GM10266 (cell line): ENCODE measurements around the gene MACROD2.

ENCODE experiments used
- DNase-seq: peaks from one replicate; pipeline ENCODE4 v3.0.0; 2012; ENCODE audit errors: extremely low spot score
- CTCF ChIP-seq: IDR thresholded peaks from 2 replicates; pipeline ENCODE4 v1.5.1; 2012; ENCODE audit warnings: mild to moderate bottlenecking, low read depth; ENCODE audit not compliant: control insufficient read depth, insufficient read depth; ENCODE audit errors: missing control alignments

MACROD2 gene

GRCh38 chr20:15909995-15910394 lies 1914.7 kb downstream of the MACROD2 start:
- TF ChIP-seq CTCF = no peak
- no peak for DNase-seq

- no peak for TF ChIP-seq CTCF
- DNase-seq = no peak
Measured at GRCh38 chr20:15911581-15911980, 1916.3 kb downstream of the MACROD2 start.

GRCh38 chr20:15913391-15914025 lies 1918.2 kb downstream of the MACROD2 start:
- no peak for TF ChIP-seq CTCF
- DNase-seq = no peak

GRCh38 chr20:15916623-15917022 lies 1921.3 kb downstream of the MACROD2 start:
- no peak for TF ChIP-seq CTCF
- DNase-seq = no peak

- DNase-seq = no peak
- no peak for TF ChIP-seq CTCF
Measured at GRCh38 chr20:15917283-15917682, 1922.0 kb downstream of the MACROD2 start.

GRCh38 chr20:15918631-15919030 lies 1923.3 kb downstream of the MACROD2 start:
- TF ChIP-seq CTCF = no peak
- no peak for DNase-seq

GRCh38 chr20:15919118-15919517 lies 1923.8 kb downstream of the MACROD2 start:
- no peak for DNase-seq
- no peak for TF ChIP-seq CTCF
